HG03575 (cell line): ENCODE measurements around the gene TBC1D10B.
"Not testable (repeated sequence)": the region's sequence is repeated elsewhere in the genome, so short reads cannot be mapped to it uniquely, and the experiment has no call there.

Source experiments
- ATAC-seq: cut with Tn5 transposase; IDR thresholded peaks from one replicate; pipeline ENCODE4 v1.9.1; 2021; ENCODE audit not compliant: unreplicated experiment, insufficient number of reproducible peaks, low FRiP score; ENCODE audit errors: extremely low read depth

The TBC1D10B gene

DNA sequence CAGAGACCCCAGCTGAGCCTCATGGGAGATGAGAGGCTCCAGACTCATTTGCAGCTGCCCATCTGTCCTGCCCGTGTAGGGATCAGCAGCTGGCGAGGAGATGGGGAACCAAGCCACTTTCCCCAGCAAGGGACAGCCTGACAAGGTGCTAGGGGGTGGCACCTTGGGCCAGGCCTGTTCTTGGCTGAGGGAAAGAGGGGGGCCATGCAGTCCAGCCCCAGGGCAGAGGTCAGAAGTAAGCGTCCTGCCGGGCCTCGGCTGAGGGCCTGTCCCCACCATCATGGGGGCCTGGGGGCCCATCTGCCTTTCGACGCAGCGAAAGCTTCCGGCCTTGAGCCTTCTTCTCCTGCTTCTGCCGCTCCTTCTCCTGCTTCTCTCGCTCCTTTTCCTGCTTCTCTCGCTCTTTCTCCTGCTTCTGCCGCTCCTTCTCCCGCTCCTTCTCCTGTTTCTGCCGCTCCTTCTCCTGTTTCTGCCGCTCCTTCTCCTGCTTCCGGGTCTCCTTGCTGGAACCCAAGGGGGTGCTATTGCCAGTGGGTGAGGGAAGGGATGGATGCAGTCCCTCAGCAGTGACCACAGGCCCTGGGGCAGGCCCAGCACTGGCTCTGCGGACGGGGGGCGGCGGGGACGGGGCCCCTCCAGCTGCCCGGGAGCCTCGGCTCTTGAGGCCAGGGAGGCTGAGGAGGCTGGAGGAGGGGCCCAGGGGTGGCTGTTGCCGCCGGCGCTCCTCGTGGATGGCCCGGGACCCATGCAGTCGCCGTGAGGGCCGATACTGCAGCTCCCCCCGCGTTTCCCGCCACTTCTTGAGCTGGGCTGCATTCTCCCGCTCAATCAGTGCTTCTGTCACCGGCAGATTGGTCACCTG, 12.3 kb downstream of the TBC1D10B start:
- ATAC-seq, result no peak

DNA sequence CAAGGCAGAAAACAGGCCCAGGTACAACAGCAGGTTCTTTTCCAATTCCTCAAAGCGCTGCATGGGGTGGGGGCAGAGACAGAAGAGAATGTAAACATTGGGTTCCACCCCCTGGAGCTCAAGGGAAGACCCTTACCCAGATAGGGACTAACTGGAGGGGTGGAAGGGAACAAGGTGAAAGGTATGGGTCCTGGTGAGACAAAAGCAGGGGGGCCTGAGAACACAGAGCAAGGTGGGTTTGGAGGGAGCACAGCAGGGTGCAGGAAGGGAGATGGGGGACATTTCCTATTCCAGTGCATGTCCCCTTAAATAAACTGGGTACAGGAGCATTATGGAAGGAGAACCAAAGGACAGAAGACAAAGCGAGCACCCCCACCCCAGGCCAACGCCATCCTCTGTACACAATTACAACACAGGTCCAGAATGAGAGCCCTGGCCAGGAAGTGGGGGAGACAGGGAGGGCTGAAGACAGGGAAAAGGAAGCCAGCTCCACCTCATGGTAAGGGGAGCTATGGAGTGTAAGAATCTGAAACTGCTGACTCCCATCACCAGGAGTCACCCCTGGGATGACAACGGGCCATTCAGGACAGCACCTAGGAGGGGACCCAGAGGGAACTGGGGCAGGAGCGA, 13.1 kb downstream of the TBC1D10B start:
- ATAC-seq, result no peak

- no peak for ATAC-seq
Measured at GRCh38 chr16:30356401-30357084, 13.8 kb downstream of the TBC1D10B start.

DNA sequence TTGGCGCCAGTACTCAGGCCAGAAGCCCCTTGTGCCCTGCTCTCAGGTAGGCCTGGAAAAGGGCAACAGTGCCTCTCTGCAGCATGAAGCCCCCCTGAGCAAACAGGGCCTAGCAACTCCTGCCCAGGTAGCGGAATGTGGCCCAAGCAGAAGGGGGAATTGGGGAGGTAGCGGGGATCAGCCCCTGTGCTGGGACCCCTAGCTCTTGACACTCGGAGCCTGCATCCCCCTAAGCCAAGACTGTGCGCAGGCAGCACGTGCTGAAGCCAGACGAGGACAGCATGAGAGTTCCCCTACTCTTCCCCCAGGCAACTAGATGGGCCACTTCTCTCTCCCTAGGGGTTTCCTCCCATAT, 14.4 kb downstream of the TBC1D10B start:
- ATAC-seq, result no peak

DNA sequence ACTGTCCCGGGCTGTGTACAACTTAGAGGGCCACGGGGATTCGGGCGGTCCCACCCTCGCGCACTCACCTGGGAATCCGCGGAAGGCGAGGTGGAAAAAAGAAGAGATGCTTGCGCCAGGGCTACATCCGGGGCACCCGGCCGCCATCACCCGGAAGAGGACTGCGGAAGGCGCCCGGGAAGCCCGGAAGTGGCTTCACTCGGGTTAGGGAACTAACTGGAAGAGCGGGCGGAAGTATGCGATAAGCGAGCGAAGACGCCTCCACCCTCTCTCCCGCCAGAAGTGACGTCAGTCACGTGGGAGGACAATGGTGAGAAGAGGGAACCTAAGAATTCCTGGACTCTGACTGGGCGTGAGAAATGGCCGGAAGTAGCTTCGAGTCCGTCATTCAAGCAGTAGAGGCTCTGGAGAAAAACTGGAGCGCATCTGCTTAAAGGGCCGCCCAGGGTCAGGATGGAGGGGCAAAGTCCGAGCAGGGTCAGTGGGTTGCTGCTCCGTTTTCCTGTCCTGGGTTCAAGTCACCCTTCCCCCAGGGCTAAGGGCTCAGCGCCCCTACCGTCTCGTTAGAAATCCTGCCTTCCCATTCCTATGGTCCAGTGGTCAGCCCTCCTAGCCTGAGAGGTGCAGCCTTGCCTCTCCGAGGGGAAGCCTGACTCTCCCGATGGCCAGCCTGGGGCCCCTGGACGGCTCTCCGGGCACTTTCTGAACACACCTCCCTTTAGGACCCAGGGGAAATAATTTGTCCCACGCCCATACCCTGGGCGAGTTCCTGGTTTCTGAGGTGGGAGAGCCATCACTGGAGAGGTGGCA, 14.9 kb downstream of the TBC1D10B start, which contains the start of gene CD2BP2:
Gene CD2BP2 (minus strand): TSS at position 165 of the 810 bp plus-strand sequence. CDS start 627 bp downstream, outside the sequence.
- no peak for ATAC-seq

DNA sequence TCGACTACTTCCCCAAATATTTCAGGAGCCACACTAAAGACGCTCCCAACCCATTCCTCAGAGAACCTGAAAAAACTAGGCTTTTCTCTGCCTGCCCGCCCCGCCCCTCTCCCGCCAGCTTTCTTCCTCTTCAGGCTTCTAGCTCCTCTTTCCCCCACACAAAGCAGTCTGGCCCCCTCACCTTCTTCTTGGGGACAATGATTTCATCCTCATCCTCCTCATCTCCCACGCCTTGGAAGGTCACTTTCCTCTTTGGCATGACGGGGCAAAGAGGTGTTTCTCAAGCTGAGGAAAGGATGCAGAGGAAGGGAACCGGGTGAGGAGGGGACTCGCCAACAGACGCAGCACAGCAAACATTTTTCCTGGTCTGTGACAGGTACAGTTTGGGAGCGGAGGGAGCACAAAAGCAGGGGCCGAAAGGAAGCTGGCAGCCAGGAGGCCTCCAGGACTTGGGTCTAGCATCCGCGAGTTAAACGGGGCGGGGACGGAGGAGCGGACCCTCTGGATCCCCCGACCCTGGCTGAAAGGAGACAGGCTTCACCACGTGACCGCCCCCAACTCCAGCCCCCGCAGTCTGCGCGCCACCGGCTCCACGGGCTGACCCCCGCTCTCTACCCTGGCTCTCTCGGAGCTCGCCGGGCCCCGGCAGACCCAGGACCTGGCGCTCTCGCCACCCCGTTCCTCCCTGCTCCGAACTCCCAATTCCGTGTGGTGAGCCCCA, 15.7 kb downstream of the TBC1D10B start:
- no peak for ATAC-seq

GRCh38 chr16:30353438-30354129, 16.7 kb downstream of the TBC1D10B start:
- ATAC-seq, result no peak

GRCh38 chr16:30352488-30353401, 17.5 kb downstream of the TBC1D10B start:
- no peak for ATAC-seq

DNA sequence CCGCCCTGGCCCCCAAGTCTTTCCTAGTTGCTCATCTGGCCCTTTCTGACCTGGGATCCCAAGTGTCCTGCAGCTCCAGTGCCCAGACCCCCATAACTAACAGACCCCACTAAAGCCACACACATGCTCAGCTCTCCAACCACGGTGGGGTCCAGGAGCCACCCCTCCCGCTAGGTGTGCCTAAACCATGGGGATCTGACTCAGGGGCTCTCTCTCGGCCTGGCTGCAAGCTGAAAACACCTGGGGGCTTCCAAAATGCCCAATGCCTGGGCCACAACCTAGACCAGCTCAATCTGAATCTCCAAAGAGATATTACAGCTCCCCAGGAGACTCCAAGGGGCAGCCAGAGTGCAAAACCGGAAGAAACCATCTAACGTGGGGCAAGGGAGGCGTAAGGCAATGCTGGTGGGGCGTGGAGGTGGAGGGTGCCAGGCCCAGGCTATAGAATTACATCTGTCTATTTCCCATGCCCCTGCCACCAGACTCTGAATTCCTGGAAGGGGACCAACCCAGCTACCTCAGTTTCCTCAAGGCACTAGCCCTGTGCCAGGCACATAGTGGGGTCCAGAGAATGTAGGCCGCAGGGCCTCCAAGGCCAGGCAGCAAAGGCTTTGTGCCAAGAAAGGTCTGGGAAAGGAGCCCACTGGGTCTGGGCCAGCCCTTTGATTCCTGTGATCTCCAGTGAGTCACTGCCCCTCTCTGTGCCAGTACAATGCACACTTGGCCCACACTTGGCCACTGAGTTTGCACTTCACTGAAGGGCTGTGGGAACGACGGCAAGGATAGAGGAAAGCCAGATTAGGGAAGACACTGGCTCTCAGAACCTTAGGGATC, 18.5 kb downstream of the TBC1D10B start:
- no peak for ATAC-seq

- no peak for ATAC-seq
Measured at GRCh38 chr16:30351001-30351441, 19.3 kb downstream of the TBC1D10B start.

GRCh38 chr16:30350134-30350871, 20.0 kb downstream of the TBC1D10B start:
- no peak for ATAC-seq

GRCh38 chr16:30349675-30350074, 20.6 kb downstream of the TBC1D10B start:
- ATAC-seq, result no peak

DNA sequence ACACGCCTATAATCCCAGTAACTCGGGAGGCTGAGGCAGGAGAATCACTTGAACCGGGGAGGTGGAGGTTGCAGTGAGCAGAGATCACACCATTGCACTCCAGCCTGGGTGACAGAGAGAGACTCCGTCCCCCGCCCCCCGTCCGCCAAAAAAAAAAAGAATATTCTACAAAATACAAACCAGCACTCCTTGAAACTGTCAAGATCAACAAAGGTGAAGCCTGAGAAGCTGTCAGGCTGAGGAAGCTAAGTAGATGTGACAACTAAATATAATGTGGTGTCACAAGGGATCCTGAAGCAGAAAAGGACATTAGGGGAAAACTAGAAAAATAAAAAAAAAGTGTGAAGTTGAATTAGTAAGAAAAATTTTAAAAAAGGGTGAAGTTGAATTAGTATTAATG, 21.4 kb downstream of the TBC1D10B start:
- no peak for ATAC-seq

- ATAC-seq, result no peak
Measured at GRCh38 chr16:30348113-30348512, 22.2 kb downstream of the TBC1D10B start.

DNA sequence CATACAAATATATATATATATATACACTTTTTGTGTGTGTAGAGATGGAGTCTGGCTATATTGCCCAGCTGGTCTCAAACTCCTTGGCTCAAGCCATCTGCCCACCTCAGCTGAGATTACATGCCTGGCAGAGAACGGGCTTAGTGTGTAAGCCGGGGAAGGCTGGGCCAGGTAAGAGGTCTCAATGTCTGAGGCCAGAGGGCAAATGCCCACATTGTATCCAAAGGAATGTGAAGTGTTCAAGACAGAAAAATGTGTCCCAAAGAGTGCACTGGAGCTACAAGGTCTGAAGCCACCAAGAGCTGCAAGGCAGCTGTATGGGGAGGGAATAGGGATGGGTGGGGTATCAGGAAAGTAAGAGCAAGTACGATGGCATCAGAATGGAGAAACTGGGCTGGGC, 24.0 kb downstream of the TBC1D10B start:
- no peak for ATAC-seq

DNA sequence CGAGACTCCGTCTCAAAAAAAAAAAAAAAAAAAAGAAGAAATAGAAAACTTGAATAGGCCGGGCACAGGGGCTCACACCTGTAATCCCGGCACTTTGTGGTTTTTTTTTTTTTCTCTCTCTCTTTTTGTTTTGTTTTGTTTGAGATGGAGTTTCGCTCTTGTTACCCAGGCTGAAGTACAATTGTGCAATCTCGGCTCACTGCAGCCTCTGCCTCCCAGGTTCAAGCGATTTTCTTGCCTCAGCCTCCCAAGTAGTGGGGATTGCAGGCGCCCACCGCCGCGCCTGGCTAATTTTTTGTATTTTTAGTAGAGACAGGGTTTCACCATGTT, 26.8 kb downstream of the TBC1D10B start:
- not testable (repeated sequence) for ATAC-seq
